H1 (cell line): ENCODE data around the gene CASTOR1. TPM values are rescaled to one million over a fixed set of nuclear protein-coding genes. Genes with fewer than 3 reads are reported as not detected.

Source experiments
- PHF8 ChIP-seq: fragments of 200-600 bp; sonication (generic); conservative IDR thresholded peaks from 2 replicates; pipeline ENCODE4 v1.7.1; 2012; ENCODE audit warnings: low read depth, mild to moderate bottlenecking, inconsistent platforms, low read length, moderate library complexity
- TAF7 ChIP-seq: optimal IDR thresholded peaks from 2 replicates; pipeline ENCODE3; 2011; ENCODE audit warnings: low read depth, mild to moderate bottlenecking, inconsistent platforms, low read length, moderate library complexity, borderline replicate concordance
- polyA plus RNA-seq, 7 experiments: library from polyadenylated mRNA; depleted of rRNA in 3 of 7; stranded (reverse) in 5 of 7; unstranded in 2 of 7; fragments of >200 nt in 5 of 7; fragments of 200-250 nt in 2 of 7; gene quantifications; 1 replicate in 5 of 7; 2 replicates in 1 of 7; 4 replicates in 1 of 7; pipeline versions ENCODE4 v1.2.1 to v1.2.3, GENCODE V29; 2011 to 2013; ENCODE audit warnings: missing spikeins in 2 of 7, mixed read lengths in 2 of 7
- total RNA-seq: library from RNA; stranded (reverse); fragmentation: NEBNext Ultra II Directional; extraction: Animal tissue kit (Norgen Biotek cat#: 25700); gene quantifications from 2 replicates; pipeline ENCODE4 v1.2.1, GENCODE V29; 2021
- TF ChIP-seq, protein P1 (sequence below): IDR thresholded peaks from 2 replicates; pipeline ENCODE4 v1.6.1; 2012; ENCODE audit warnings: inconsistent platforms

The CASTOR1 gene
- total and polyA plus RNA-seq, 2 of the 8 experiments (the other 6 are each of a cell fraction or from before 2014, with no cell fraction given), result 10.3 to 36.0 TPM

DNA sequence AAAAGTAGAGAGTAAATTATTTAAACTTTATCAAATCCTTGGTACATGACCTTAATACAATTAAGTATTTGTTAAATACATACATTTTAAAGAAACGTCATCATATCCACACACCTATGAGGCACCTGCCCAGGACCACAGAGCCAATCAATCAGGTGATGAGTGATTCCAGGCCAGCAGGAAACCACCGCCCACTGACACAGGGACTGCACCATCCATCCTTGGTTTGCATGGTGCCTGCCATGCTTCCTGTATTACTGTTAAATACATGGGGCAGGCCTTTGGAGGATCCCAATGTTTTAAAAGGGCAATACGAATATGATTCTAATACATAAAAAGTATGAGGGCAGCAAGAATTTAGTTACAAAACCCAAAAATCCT, 44.4 kb upstream of the CASTOR1 start (continued):
- TF ChIP-seq, protein P1, sequence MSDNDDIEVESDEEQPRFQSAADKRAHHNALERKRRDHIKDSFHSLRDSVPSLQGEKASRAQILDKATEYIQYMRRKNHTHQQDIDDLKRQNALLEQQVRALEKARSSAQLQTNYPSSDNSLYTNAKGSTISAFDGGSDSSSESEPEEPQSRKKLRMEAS, result no peak
- TF ChIP-seq PHF8 (no peak), TAF7 (no peak)
